BE2C (cell line): ENCODE data around the gene SEL1L2.

Source experiments
- DNase-seq: peaks from one replicate; pipeline ENCODE4 v3.0.0-alpha.2; 2020
- H3K27me3 ChIP-seq: fragments of 250-450 bp; sonication (Bioruptor Pico); 2 replicates; pipeline ENCODE4 v1.5.1; 2020; ENCODE audit warnings: mild to moderate bottlenecking
- H3K36me3 ChIP-seq: fragments of 250-450 bp; sonication (Bioruptor Pico); 2 replicates; pipeline ENCODE4 v1.5.1; 2020; ENCODE audit warnings: mild to moderate bottlenecking
- H3K4me1 ChIP-seq: fragments of 250-450 bp; sonication (Bioruptor Pico); 2 replicates; pipeline ENCODE4 v1.5.1; 2020
- H3K4me3 ChIP-seq: 2 replicates; pipeline ENCODE4 v1.5.1; 2011; ENCODE audit warnings: low read depth, low read length
- H3K9me3 ChIP-seq: fragments of 250-450 bp; sonication (Bioruptor Pico); 2 replicates; pipeline ENCODE4 v1.5.1; 2020
- CTCF ChIP-seq: IDR thresholded peaks from 2 replicates; pipeline ENCODE4 v1.5.1; 2012; ENCODE audit warnings: mild to moderate bottlenecking, low read depth, low read length

The SEL1L2 gene

GRCh38 chr20:13838664-13839063 is 151.8 kb downstream of the SEL1L2 start:
- H3K27me3 ChIP-seq, result peaks cover 12% of the 10 kb centered on the region
- DNase-seq, result no peak

GRCh38 chr20:13831476-13831875 is 158.9 kb downstream of the SEL1L2 start:
- no peak for TF ChIP-seq CTCF
- no peaks in the 10 kb centered on the region for H3K36me3 ChIP-seq
- no peaks in the 10 kb centered on the region for H3K4me1 ChIP-seq
- H3K4me3 ChIP-seq, result no peak overlapping the region
- H3K9me3 ChIP-seq, result no peaks in the 10 kb centered on the region
- peaks cover 7% of the 10 kb centered on the region for H3K27me3 ChIP-seq
- DNase-seq, result no peak

More at GRCh38 chr20:13838664-13839063, 151.8 kb downstream of the SEL1L2 start:
- TF ChIP-seq CTCF, result no peak
- Histone ChIP-seq H3K4me1 (no peaks in the 10 kb centered on the region), H3K9me3 (no peaks in the 10 kb centered on the region), H3K36me3 (no peaks in the 10 kb centered on the region), H3K4me3 (no peak overlapping the region)

GRCh38 chr20:13825465-13825864 is 164.9 kb downstream of the SEL1L2 start:
- H3K4me3 ChIP-seq, result no peak overlapping the region
- no peak for DNase-seq
- H3K27me3 ChIP-seq, result peaks cover 7% of the 10 kb centered on the region
- no peaks in the 10 kb centered on the region for H3K4me1 ChIP-seq
- H3K9me3 ChIP-seq, result no peaks in the 10 kb centered on the region; the same call in 1 of the 2 replicates
- no peak for TF ChIP-seq CTCF
- no peaks in the 10 kb centered on the region; the same call in 1 of the 2 replicates for H3K36me3 ChIP-seq

GRCh38 chr20:13824459-13824858 is 166.0 kb downstream of the SEL1L2 start:
- no peaks in the 10 kb centered on the region for H3K4me1 ChIP-seq
- no peak overlapping the region for H3K4me3 ChIP-seq
- no peak for TF ChIP-seq CTCF
- H3K27me3 ChIP-seq, result peaks cover 7% of the 10 kb centered on the region
- no peaks in the 10 kb centered on the region; the same call in 1 of the 2 replicates for H3K36me3 ChIP-seq
- no peaks in the 10 kb centered on the region; the same call in 1 of the 2 replicates for H3K9me3 ChIP-seq
- no peak for DNase-seq

GRCh38 chr20:13822459-13822858 is 168.0 kb downstream of the SEL1L2 start:
- H3K27me3 ChIP-seq, result peaks cover 7% of the 10 kb centered on the region
- H3K9me3 ChIP-seq, result no peaks in the 10 kb centered on the region; the same call in 1 of the 2 replicates
- H3K36me3 ChIP-seq, result peaks cover 9% of the 10 kb centered on the region
- H3K4me3 ChIP-seq, result no peak overlapping the region
- H3K4me1 ChIP-seq, result no peaks in the 10 kb centered on the region
- no peak for DNase-seq
- peak; percentile 10; the same call in 1 of the 2 replicates for TF ChIP-seq CTCF

GRCh38 chr20:13821876-13822275 is 168.5 kb downstream of the SEL1L2 start:
- peaks cover 15% of the 10 kb centered on the region for H3K36me3 ChIP-seq
- DNase-seq, result no peak

More at GRCh38 chr20:13821876-13822275, 168.5 kb downstream of the SEL1L2 start:
- H3K4me3 ChIP-seq, result no peak overlapping the region
- H3K4me1 ChIP-seq, result no peaks in the 10 kb centered on the region
- no peak for TF ChIP-seq CTCF
- no peaks in the 10 kb centered on the region; the same call in 1 of the 2 replicates for H3K9me3 ChIP-seq
- H3K27me3 ChIP-seq, result peaks cover 7% of the 10 kb centered on the region
